GM19372 (cell line): ENCODE data around the gene MBTD1.

Source experiments
- ATAC-seq: cut with Tn5 transposase; IDR thresholded peaks from one replicate; pipeline ENCODE4 v1.9.1; 2021; ENCODE audit warnings: mild to moderate bottlenecking, low read depth, moderate library complexity; ENCODE audit not compliant: unreplicated experiment

The MBTD1 gene

DNA sequence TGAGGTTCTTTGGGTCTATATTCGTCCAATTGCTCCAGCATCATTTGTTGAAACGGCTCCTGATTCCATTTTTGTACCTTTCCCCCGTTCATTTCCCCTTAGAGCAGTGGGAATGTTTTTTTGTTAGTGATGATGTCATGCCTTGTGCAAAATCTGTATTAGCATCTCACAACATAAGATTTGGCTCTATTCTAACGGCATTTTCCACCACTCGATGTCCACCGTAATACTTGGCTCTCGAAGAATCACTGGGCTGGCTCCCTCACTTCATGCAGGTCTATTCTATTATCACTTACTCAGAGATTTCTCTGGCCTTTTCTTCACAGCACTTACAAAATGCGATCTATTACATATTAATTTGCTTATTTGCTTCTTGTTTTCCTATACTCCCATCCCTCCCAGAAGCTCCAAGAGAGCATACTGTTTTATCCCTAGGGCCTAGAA is 107.1 kb downstream of the MBTD1 start:
- peak; percentile 1 for ATAC-seq

DNA sequence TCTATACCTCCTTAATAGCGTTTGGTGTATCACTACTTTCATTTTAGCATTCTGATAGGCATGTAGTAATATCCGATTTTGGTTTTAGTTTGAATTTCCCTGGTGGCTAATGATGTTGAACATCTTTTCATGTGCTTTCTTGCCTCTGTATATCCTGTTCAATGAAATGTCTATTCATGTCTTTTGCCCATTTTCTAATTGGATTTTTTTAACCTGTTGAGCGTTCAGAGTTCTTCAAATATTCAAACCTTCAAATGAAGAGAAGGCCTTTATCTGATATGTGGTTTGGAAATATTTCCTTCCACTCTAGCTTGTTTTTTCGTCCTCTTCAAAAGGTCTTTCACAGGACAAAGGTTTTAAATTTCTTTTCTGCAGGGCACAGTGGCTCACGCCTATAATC is 108.9 kb downstream of the MBTD1 start:
- ATAC-seq: no peak

DNA sequence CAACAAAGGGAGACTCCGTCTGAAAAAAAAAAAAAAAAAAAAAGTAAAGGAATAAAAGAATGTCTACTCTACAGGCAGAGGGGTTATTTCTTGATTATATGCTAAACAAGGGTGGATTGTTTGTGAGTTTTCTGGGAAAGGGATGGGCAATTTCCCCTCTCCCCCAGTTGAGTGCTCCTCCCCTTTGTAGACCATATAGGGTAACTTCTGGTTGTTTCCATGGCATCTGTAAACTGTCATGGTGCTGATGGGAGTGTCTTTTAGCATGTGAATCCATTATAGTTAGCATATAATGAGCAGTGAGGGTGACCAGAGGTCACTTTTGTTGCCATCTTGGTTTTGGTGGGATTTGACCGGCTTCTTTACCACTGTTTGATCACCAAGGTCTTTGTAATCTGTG is 110.7 kb downstream of the MBTD1 start:
- no peak for ATAC-seq

DNA sequence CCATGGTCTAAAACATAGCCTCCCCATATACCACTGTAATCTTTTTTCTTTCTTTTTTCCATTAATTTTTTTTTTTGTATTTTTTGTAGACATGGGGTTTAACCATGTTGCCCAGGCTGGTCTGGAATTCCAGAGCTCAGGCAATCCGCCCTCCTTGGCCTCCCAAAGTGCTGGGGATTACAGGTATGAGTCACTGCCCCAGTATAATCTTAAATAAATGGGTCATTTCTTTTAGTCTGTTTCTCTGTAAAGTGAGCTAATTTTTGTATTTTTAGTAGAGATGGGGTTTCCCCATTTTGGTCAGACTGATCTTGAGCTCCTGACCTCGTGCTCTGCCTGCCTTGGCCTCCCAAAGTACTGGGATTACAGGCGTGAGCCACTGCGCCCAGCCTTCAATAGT is 112.2 kb downstream of the MBTD1 start:
- ATAC-seq: no peak

DNA sequence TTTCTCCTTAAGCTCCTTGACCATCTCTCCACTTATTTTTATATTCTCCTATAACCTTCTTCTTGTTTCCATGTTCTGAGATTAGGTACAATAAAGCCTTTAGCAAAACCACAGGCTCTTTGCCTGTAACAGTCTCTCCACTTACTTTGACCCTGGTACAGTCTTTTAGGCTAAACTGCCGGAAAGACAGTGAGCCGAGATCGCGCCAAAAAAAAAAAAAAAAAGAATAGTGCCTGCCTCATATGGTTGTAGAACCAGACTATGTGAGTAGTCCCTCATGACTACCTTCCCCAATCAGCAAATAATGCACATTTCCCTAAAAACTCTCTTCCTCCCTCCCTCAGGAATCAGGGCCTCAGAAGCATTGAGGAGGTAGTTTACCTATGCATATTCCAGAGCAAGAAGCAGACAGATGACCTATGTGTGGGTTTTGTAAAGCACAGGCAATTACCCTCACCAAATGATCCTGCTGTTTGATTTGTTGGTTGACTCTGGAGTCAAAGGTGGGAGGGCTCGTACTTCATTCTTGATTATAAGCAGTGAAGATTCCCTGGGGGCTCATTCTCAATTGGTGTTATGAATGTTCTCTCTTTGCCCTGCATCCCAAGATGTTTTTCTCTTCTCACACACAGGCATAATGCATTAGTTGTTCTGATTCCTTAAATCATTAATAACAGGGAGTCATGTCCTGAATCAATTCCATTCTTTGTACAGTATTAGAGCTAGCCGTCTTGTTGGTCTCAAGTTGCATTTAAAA is 115.4 kb downstream of the MBTD1 start:
- ATAC-seq: no peak

DNA sequence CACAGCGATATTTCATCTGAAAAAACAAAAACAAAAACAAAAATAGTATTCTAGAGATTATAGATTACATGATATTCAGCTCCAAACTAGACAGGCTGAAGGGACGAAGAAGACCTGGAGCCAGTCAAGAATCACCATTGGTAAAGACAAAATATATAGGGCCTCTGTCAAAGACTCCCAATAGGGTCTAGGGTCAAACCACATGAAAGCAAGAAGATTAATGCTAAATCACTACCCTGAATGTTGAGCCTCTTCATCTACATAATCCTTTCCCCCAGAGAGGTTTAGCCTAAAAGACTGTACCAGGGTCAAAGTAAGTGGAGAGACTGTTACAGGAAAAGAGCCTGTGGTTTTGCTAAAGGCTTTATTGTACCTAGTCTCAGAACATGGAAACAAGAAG is 117.3 kb downstream of the MBTD1 start:
- no peak for ATAC-seq

DNA sequence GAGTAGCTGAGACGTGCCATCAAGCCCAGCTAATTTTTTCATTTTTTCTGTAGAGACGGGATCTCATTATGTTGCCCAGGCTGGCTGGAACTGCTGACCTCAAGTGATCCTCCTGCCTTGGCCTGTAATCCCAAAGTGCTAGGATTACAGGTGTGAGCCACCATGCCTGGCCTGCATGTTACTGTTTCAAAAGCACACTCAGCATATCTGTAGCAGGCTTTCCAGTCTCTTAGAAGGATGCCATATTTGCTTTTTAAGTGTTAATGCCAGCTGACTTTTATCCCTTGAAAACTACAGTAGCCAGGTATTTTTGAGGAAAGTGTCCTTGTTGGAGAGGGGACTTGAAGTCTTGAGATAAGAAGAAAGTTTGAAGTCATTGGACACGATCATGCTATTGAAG is 123.9 kb downstream of the MBTD1 start:
- ATAC-seq: no peak

DNA sequence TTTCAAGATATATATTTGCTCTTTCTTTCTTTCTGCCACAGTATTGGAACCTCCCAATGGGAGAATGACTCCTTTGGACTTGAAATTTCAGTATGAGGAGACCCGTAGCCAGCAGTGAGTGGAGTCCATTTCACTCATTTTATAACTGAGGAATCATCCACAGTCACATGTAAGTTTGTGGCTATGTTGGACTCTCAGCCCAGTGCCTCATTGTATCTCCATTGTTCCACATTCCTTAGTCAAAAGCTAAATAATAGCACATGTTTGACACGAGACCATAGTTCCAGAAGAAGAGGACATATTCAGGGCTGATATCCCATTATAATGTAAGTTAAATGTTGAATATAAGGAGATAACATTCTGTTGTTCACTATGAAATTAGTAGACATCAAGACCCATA is 126.5 kb downstream of the MBTD1 start:
- ATAC-seq: no peak

DNA sequence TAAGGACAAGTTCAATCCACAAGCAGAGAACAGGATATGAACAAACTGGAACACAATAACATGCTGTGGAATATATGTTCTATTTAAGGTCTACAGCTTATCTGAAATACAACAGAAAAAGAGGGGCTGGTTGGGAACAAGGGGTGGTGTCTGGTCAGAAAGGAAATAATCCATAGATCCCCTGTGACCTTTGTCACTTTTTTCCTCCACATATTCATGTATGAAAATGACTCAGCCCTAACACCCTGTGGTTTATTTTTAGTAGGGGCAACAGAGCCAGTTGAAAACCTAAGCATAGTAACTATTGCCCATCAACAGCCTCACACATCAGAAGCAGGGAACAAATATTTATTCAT is 126.9 kb downstream of the MBTD1 start:
- no peak for ATAC-seq

DNA sequence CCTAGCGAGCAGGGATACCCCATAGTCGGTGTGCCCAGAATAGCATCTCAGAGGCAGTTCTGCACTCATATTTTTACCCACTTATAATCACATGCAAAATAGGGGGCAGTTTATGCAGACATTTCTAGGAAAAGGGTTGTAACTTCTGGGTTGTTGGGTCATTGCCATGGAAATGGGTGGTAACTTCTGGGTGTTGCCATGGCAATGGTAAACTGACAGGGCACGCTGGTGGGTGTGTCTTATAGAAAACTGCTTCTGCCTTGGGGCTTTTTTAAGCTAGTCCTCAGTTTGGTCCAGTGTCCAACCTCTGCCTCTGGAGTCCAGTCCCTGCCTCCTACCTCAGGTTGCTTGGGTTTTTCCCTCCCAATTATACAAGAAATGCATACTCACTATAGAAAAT is 131.8 kb downstream of the MBTD1 start:
- ATAC-seq: no peak
